GM23338 (cell line): ENCODE measurements around the gene HNRNPK. TPM values are rescaled to one million over a fixed set of nuclear protein-coding genes. Genes with fewer than 3 reads are reported as not detected.

Source experiments
- ATAC-seq: fragments of 200-7000 bp; cut with Tn5 transposase; 3 replicates; pipeline ENCODE4 v1.9.1; 2020
- DNase-seq: peaks from one replicate; pipeline ENCODE4 v3.0.0-alpha.2; 2015; ENCODE audit warnings: low spot score
- H2AFZ ChIP-seq: fragments of 200-600 bp; sonication (generic); 2 replicates; pipeline ENCODE4 v1.8.0; 2016; ENCODE audit warnings: antibody characterized with exemption, mild to moderate bottlenecking, moderate library complexity
- H3F3A ChIP-seq: fragments of 200-600 bp; sonication (generic); replicated peaks from 2 replicates; pipeline ENCODE4 v1.8.0; 2017; ENCODE audit warnings: antibody characterized with exemption, mixed run types, low read depth
- H3K27ac ChIP-seq: fragments of 200-600 bp; sonication (generic); 2 replicates; pipeline ENCODE4 v1.6.1; 2016; ENCODE audit warnings: low read depth
- H3K27me3 ChIP-seq: fragments of 200-600 bp; sonication (generic); 2 replicates; pipeline ENCODE4 v1.8.0; 2016; ENCODE audit warnings: mild to moderate bottlenecking, mixed run types, moderate library complexity; ENCODE audit not compliant: insufficient read depth
- H3K36me3 ChIP-seq: fragments of 200-600 bp; sonication (generic); 2 replicates; pipeline ENCODE4 v1.8.0; 2016; ENCODE audit warnings: mild to moderate bottlenecking; ENCODE audit not compliant: insufficient read depth
- H3K4me1 ChIP-seq: fragments of 200-600 bp; sonication (generic); 2 replicates; pipeline ENCODE4 v1.8.0; 2016; ENCODE audit warnings: mild to moderate bottlenecking, moderate library complexity; ENCODE audit not compliant: insufficient read depth
- H3K4me2 ChIP-seq: fragments of 200-600 bp; sonication (generic); 2 replicates; pipeline ENCODE4 v1.7.1; 2017; ENCODE audit warnings: mixed run types
- H3K4me3 ChIP-seq: fragments of 200-600 bp; sonication (generic); 2 replicates; pipeline ENCODE4 v1.6.1; 2016; ENCODE audit warnings: mixed run types
- H3K79me2 ChIP-seq: fragments of 200-600 bp; sonication (generic); replicated peaks from 2 replicates; pipeline ENCODE4 v1.8.0; 2017; ENCODE audit warnings: mild to moderate bottlenecking; ENCODE audit not compliant: insufficient read depth
- H3K9me2 ChIP-seq: fragments of 200-600 bp; sonication (generic); 2 replicates; pipeline ENCODE4 v1.8.0; 2017; ENCODE audit not compliant: insufficient read depth
- H4K20me1 ChIP-seq: fragments of 200-600 bp; sonication (generic); replicated peaks from 2 replicates; pipeline ENCODE4 v1.8.0; 2017; ENCODE audit warnings: mild to moderate bottlenecking; ENCODE audit not compliant: insufficient read depth
- H3K27ac Mint-ChIP-seq: 2 replicates; pipeline ENCODE4 v1.8.0; 2020; ENCODE audit warnings: inconsistent platforms, mild to moderate bottlenecking, moderate library complexity, mixed read lengths
- H3K27me3 Mint-ChIP-seq: 3 replicates; pipeline ENCODE4 v1.8.0; 2022; ENCODE audit warnings: low read depth, mild to moderate bottlenecking, moderate library complexity, mixed read lengths, inconsistent platforms; ENCODE audit not compliant: insufficient read depth, poor library complexity
- H3K36me3 Mint-ChIP-seq: 3 replicates; pipeline ENCODE4 v1.8.0; 2021; ENCODE audit warnings: low read depth, mild to moderate bottlenecking, inconsistent platforms, moderate library complexity, mixed read lengths
- H3K4me1 Mint-ChIP-seq: 3 replicates; pipeline ENCODE4 v1.8.0; 2020; ENCODE audit warnings: mild to moderate bottlenecking, inconsistent platforms, mixed read lengths
- H3K4me3 Mint-ChIP-seq: 3 replicates; pipeline ENCODE4 v1.8.0; 2021; ENCODE audit warnings: moderate library complexity, mild to moderate bottlenecking, inconsistent platforms, mixed read lengths
- H3K9me3 Mint-ChIP-seq: 3 replicates; pipeline ENCODE4 v1.8.0; 2020; ENCODE audit warnings: moderate library complexity, mild to moderate bottlenecking, inconsistent platforms, mixed read lengths
- CREB1 ChIP-seq: fragments of 250-450 bp; sonication (Bioruptor Pico); IDR thresholded peaks from 2 replicates; pipeline ENCODE4 v1.5.0; 2020; ENCODE audit warnings: low read depth, mild to moderate bottlenecking, moderate library complexity
- CTCF ChIP-seq, 2 experiments: fragments of 200-600 bp in 1 of 2; sonication (generic) in 1 of 2; conservative IDR thresholded peaks; 2 replicates each; pipeline versions ENCODE4 v1.5.1 to v1.6.1; 2016 to 2017; ENCODE audit warnings: antibody characterized with exemption in 2 of 2, low read depth in 2 of 2, mild to moderate bottlenecking in 2 of 2, moderate library complexity in 1 of 2
- EZH2phosphoT487 ChIP-seq: fragments of 200-600 bp; sonication (generic); IDR thresholded peaks from one replicate; pipeline ENCODE4 v1.8.1; 2018; ENCODE audit warnings: antibody characterized with exemption; ENCODE audit not compliant: unreplicated experiment
- POLR2AphosphoS5 ChIP-seq: IDR thresholded peaks from 2 replicates; pipeline ENCODE4 v1.6.1; 2016; ENCODE audit warnings: antibody characterized with exemption, low read depth
- REST ChIP-seq: IDR thresholded peaks from one replicate; pipeline ENCODE4 v1.6.1; 2018; ENCODE audit warnings: antibody characterized with exemption; ENCODE audit not compliant: unreplicated experiment
- STAT1 ChIP-seq: IDR thresholded peaks from one replicate; pipeline ENCODE4 v1.6.1; 2016; ENCODE audit warnings: antibody characterized with exemption; ENCODE audit not compliant: unreplicated experiment
- polyA plus RNA-seq: library from polyadenylated mRNA; unstranded; fragments of >200 nt; fragmentation: Nextera tagmentation; extraction: Ambion mirVana; gene quantifications from 2 replicates; pipeline ENCODE4 v1.2.1, GENCODE V29; 2016
- total RNA-seq: library from RNA; depleted of rRNA; stranded (reverse); fragments of >200 nt; shearing (Covaris generic); gene quantifications from 2 replicates; pipeline ENCODE4 v1.2.3, GENCODE V29; 2014

The HNRNPK gene
- total and polyA plus RNA-seq, 2 experiments from 2014 or later: 417 to 1,083 TPM

- Histone ChIP-seq H3K4me2 (no peak overlapping the region), H3K27me3 (no peaks in the 10 kb centered on the region), H3K4me3 (no peak overlapping the region), H3F3A (no peaks in the 10 kb centered on the region), H3K79me2 (no peaks in the 10 kb centered on the region), H3K4me1 (peaks cover 5% of the 10 kb centered on the region), H3K9me2 (no peaks in the 10 kb centered on the region), H3K27ac (no peak overlapping the region), H2AFZ (no peak overlapping the region), H3K36me3 (no peaks in the 10 kb centered on the region), H4K20me1 (no peaks in the 10 kb centered on the region)
- no peak for ATAC-seq
- H3K27ac Mint-ChIP-seq: no peak overlapping the region
- TF ChIP-seq REST (no peak), POLR2AphosphoS5 (no peak), EZH2phosphoT487 (no peak)
- H3K27me3 Mint-ChIP-seq: peaks cover 5% of the 10 kb centered on the region
- H3K36me3 Mint-ChIP-seq: no peaks in the 10 kb centered on the region
- no peak overlapping the region for H3K4me3 Mint-ChIP-seq
- peaks cover 12% of the 10 kb centered on the region; the same call in 2 of the 3 replicates for H3K4me1 Mint-ChIP-seq
- H3K9me3 Mint-ChIP-seq: no peaks in the 10 kb centered on the region
- no peak for DNase-seq
Measured at GRCh38 chr9:83932011-83932410, 48.0 kb downstream of the HNRNPK start.

GRCh38 chr9:83930881-83931280, 49.1 kb downstream of the HNRNPK start:
- H3K9me3 Mint-ChIP-seq: no peaks in the 10 kb centered on the region

More at GRCh38 chr9:83930881-83931280, 49.1 kb downstream of the HNRNPK start:
- Mint-ChIP-seq H3K4me3 (no peak overlapping the region), H3K27me3 (peaks cover 2% of the 10 kb centered on the region), H3K36me3 (no peaks in the 10 kb centered on the region), H3K4me1 (peaks cover 12% of the 10 kb centered on the region; the same call in 2 of the 3 replicates), H3K27ac (no peak overlapping the region)
- DNase-seq (no peak), ATAC-seq (no peak)
- H3K4me3 ChIP-seq: no peak overlapping the region
- no peaks in the 10 kb centered on the region for H4K20me1 ChIP-seq
- peaks cover 4% of the 10 kb centered on the region; the same call in 1 of the 2 replicates for H3K4me1 ChIP-seq
- H3K4me2 ChIP-seq: no peak overlapping the region
- TF ChIP-seq REST (no peak), CREB1 (no peak), STAT1 (no peak), CTCF (conservative IDR thresholded peaks at IDR 0.05; ENCODE audit: low read depth in 2 of 2) (no peak)
- no peaks in the 10 kb centered on the region for H3K36me3 ChIP-seq
- H3K27ac ChIP-seq: no peak overlapping the region
- H3F3A ChIP-seq: no peaks in the 10 kb centered on the region
- H3K27me3 ChIP-seq: no peaks in the 10 kb centered on the region
- no peaks in the 10 kb centered on the region for H3K9me2 ChIP-seq
- H3K79me2 ChIP-seq: no peaks in the 10 kb centered on the region
- H2AFZ ChIP-seq: no peak overlapping the region
